SK-N-SH (cell line): ENCODE results near the gene B3GALT4. TPM values are rescaled to one million over a fixed set of nuclear protein-coding genes. Genes with fewer than 3 reads are reported as not detected.

Experiments
- CTCF ChIA-PET: fragments of 300-600, 350-600 bp; formaldehyde crosslinking; extraction: SDS; loops from one replicate; lab custom pipeline; 2021; lab: Yijun Ruan, JAX
- POLR2A ChIA-PET: fragments of 350-600 bp; sonication (Branson Sonifier 250); formaldehyde crosslinking; extraction: SDS; loops from one replicate; lab custom pipeline; 2020; ENCODE audit warnings: antibody characterized with exemption, inconsistent platforms; lab: Yijun Ruan, JAX
- DNase-seq: peaks from one replicate; pipeline ENCODE4 v3.0.0; 2012
- H2AFZ ChIP-seq: fragments of 200-600 bp; sonication (generic); 2 replicates; pipeline ENCODE4 v1.8.1; 2016; ENCODE audit warnings: antibody characterized with exemption, mild to moderate bottlenecking, low read depth
- H3F3A ChIP-seq: fragments of 200-600 bp; sonication (generic); replicated peaks from 2 replicates; pipeline ENCODE3; 2016; ENCODE audit warnings: antibody characterized with exemption, mild to moderate bottlenecking; ENCODE audit not compliant: insufficient read depth
- H3K27ac ChIP-seq, 2 experiments: fragments of 200-500 bp in 1 of 2; fragments of 200-600 bp in 1 of 2; sonication (Bioruptor generic) in 1 of 2; sonication (generic), shearing (Covaris generic) in 1 of 2; 2 replicates each; pipeline versions ENCODE4 v1.5.1 to v1.6.1; 2014 to 2016; ENCODE audit warnings: low read depth in 2 of 2, inconsistent platforms in 1 of 2, low read length in 1 of 2, mild to moderate bottlenecking in 1 of 2, mixed read lengths in 1 of 2
- H3K27me3 ChIP-seq: fragments of 200-600 bp; sonication (generic), shearing (Covaris generic); 2 replicates; pipeline ENCODE4 v1.6.1; 2016; ENCODE audit warnings: mixed run types; ENCODE audit not compliant: insufficient read depth
- H3K36me3 ChIP-seq, 2 experiments: fragments of 200-500 bp in 1 of 2; fragments of 200-600 bp in 1 of 2; sonication (Bioruptor generic) in 1 of 2; sonication (generic) in 1 of 2; replicated peaks in 1 of 2; 2 replicates each; pipeline versions ENCODE3 to v1.5.1; 2014 to 2016; ENCODE audit warnings: low read length in 1 of 2, mild to moderate bottlenecking in 1 of 2; ENCODE audit not compliant: insufficient read depth in 2 of 2, control insufficient read depth in 1 of 2
- H3K4me1 ChIP-seq, 2 experiments: fragments of 200-500 bp in 1 of 2; fragments of 200-600 bp in 1 of 2; sonication (Bioruptor generic) in 1 of 2; sonication (generic), shearing (Covaris generic) in 1 of 2; 2 replicates each; pipeline versions ENCODE4 v1.5.1 to v1.6.1; 2014 to 2016; ENCODE audit warnings: low read depth in 1 of 2, low read length in 1 of 2, mixed run types in 1 of 2; ENCODE audit not compliant: insufficient read depth in 2 of 2, control insufficient read depth in 1 of 2
- H3K4me2 ChIP-seq: fragments of 200-600 bp; sonication (generic), shearing (Covaris generic); 2 replicates; pipeline ENCODE4 v1.6.1; 2017; ENCODE audit warnings: mixed run types
- H3K4me3 ChIP-seq, 2 experiments: fragments of 200-500 bp in 1 of 2; fragments of 200-600 bp in 1 of 2; sonication (Bioruptor generic) in 1 of 2; sonication (generic), shearing (Covaris generic) in 1 of 2; 2 replicates each; pipeline versions ENCODE4 v1.5.1 to v1.8.1; 2014 to 2016; ENCODE audit warnings: low read depth in 2 of 2, inconsistent platforms in 1 of 2, low read length in 1 of 2, mild to moderate bottlenecking in 1 of 2, mixed read lengths in 1 of 2, moderate library complexity in 1 of 2
- H3K79me2 ChIP-seq: fragments of 200-600 bp; sonication (generic); 2 replicates; pipeline ENCODE4 v1.8.1; 2017; ENCODE audit warnings: mild to moderate bottlenecking; ENCODE audit not compliant: insufficient read depth
- H3K9ac ChIP-seq: fragments of 200-600 bp; sonication (generic); 2 replicates; pipeline ENCODE4 v1.6.1; 2017; ENCODE audit warnings: mixed run types
- H3K9me2 ChIP-seq: fragments of 200-600 bp; sonication (generic); 2 replicates; pipeline ENCODE4 v1.6.1; 2017; ENCODE audit warnings: mixed run types
- H3K9me3 ChIP-seq: fragments of 200-600 bp; sonication (generic); 2 replicates; pipeline ENCODE4 v1.6.1; 2017; ENCODE audit warnings: mixed run types, mild to moderate bottlenecking, moderate library complexity
- H4K20me1 ChIP-seq: fragments of 200-600 bp; sonication (generic); 2 replicates; pipeline ENCODE4 v1.6.1; 2017; ENCODE audit warnings: mild to moderate bottlenecking, mixed run types; ENCODE audit not compliant: insufficient read depth
- IRF3 ChIP-seq: fragments of 150-350 bp; IDR thresholded peaks from 2 replicates; pipeline ENCODE4 v1.6.1; 2016; ENCODE audit warnings: mild to moderate bottlenecking, low read depth, low read length
- MXI1 ChIP-seq: IDR thresholded peaks from 2 replicates; pipeline ENCODE4 v1.6.1; 2012; ENCODE audit warnings: mild to moderate bottlenecking, low read depth, low read length, improper control_type of control experiment
- NRF1 ChIP-seq: IDR thresholded peaks from 2 replicates; pipeline ENCODE4 v1.6.1; 2012; ENCODE audit warnings: low read depth, mild to moderate bottlenecking, low read length
- RAD21 ChIP-seq: IDR thresholded peaks from 2 replicates; pipeline ENCODE4 v1.6.1; 2012; ENCODE audit warnings: mild to moderate bottlenecking, low read length
- REST ChIP-seq: IDR thresholded peaks from 2 replicates; pipeline ENCODE4 v1.6.1; 2012; ENCODE audit warnings: mild to moderate bottlenecking, low read depth, low read length, moderate library complexity
- RXRA ChIP-seq: IDR thresholded peaks from 2 replicates; pipeline ENCODE4 v1.4.0; 2012; ENCODE audit warnings: low read depth, mild to moderate bottlenecking, borderline replicate concordance
- SIN3A ChIP-seq: IDR thresholded peaks from 2 replicates; pipeline ENCODE4 v1.6.1; 2012; ENCODE audit warnings: low read depth, mild to moderate bottlenecking, low read length, moderate library complexity, borderline replicate concordance
- ZBTB33 ChIP-seq: IDR thresholded peaks from 2 replicates; pipeline ENCODE4 v1.4.0; 2012; ENCODE audit warnings: low read depth, borderline replicate concordance
- WGBS: methylation state at CpG from one replicate; pipeline ENCODE4 v1.1.6; 2017; ENCODE audit warnings: low lambda C conversion rate; 5-methylcytosine and 5-hydroxymethylcytosine counted together
- polyA plus RNA-seq, 3 experiments: library from polyadenylated mRNA; depleted of rRNA; stranded (reverse); fragments of >200 nt; gene quantifications; 2 replicates each; pipeline ENCODE4 v1.2.3, GENCODE V29; 2012

Gene B3GALT4
- polyA plus RNA-seq, 1 of the 3 experiments (the other 2 are of a cell fraction) = 0.56 TPM

GRCh38 chr6:33237741-33238140 is 39.2 kb upstream of the B3GALT4 start:
- no peak for DNase-seq
- H3K36me3 ChIP-seq = no peaks in the 10 kb centered on the region
- no peak overlapping the region for H3K4me2 ChIP-seq
- H3K9ac ChIP-seq = no peak overlapping the region
- ChIA-PET CTCF (interaction anchor here (0.6 to 9.1 kb wide), 4 partner anchors 11 to 90 kb away, joined by 3 to 68 read pairs (median 6); no protein-coding TSS in a partner anchor), POLR2A (no interaction called here)
- H3K9me3 ChIP-seq = no peaks in the 10 kb centered on the region
- H3K79me2 ChIP-seq = no peaks in the 10 kb centered on the region
- no peak overlapping the region for H3K4me3 ChIP-seq
- 4% methylated on average over 2 of the region's 2 CpGs for WGBS
- no peak overlapping the region for H3K27ac ChIP-seq
- no peaks in the 10 kb centered on the region for H3K9me2 ChIP-seq
- no peaks in the 10 kb centered on the region; a peak in 1 of 4 replicates for H3K4me1 ChIP-seq
- H3K27me3 ChIP-seq = peaks cover 72% of the 10 kb centered on the region
- H2AFZ ChIP-seq = no peak overlapping the region
- H4K20me1 ChIP-seq = no peaks in the 10 kb centered on the region
- TF ChIP-seq RAD21 (no peak), RXRA (no peak), ZBTB33 (no peak), NRF1 (no peak), REST (no peak)
- H3F3A ChIP-seq = no peaks in the 10 kb centered on the region

GRCh38 chr6:33241968-33242367 is 35.0 kb upstream of the B3GALT4 start:
- no peaks in the 10 kb centered on the region for H3K9me3 ChIP-seq
- 9% methylated on average over 3 of the region's 3 CpGs for WGBS
- no peaks in the 10 kb centered on the region for H3K79me2 ChIP-seq
- no peak for DNase-seq
- ChIA-PET CTCF (interaction anchor here (1.2 kb wide), 1 partner anchor 30 kb away, joined by 3 read pairs; no protein-coding TSS in a partner anchor), POLR2A (no interaction called here)
- H3K4me2 ChIP-seq = no peak overlapping the region
- H3K27ac ChIP-seq = no peak overlapping the region
- no peak for TF ChIP-seq SIN3A
- no peak for TF ChIP-seq MXI1
- no peak for TF ChIP-seq IRF3
- 0 out of 2 replicates have a peak overlapping the region, but pooled peaks have one; percentile 22 for H2AFZ ChIP-seq
- H4K20me1 ChIP-seq = no peaks in the 10 kb centered on the region
- H3K9ac ChIP-seq = no peak overlapping the region
- no peaks in the 10 kb centered on the region for H3K9me2 ChIP-seq
- peaks cover 35% of the 10 kb centered on the region for H3K27me3 ChIP-seq
- no peaks in the 10 kb centered on the region for H3K36me3 ChIP-seq
- no peak overlapping the region for H3K4me3 ChIP-seq
- H3F3A ChIP-seq = no peaks in the 10 kb centered on the region
- no peaks in the 10 kb centered on the region for H3K4me1 ChIP-seq
